SU-DHL-6 (cell line): Measurements from ENCODE around the gene AK9.

Source experiments
- H2AFZ ChIP-seq: fragments of 200-600 bp; sonication (generic); 2 replicates; pipeline ENCODE4 v1.6.1; 2014; ENCODE audit warnings: low read depth, mild to moderate bottlenecking, moderate library complexity, mixed read lengths, antibody characterized with exemption, low read length; ENCODE audit not compliant: severe bottlenecking
- H3F3A ChIP-seq: fragments of 200-600 bp; shearing (Covaris generic); 2 replicates; pipeline ENCODE4 v1.6.0; 2016; ENCODE audit warnings: antibody characterized with exemption, mild to moderate bottlenecking; ENCODE audit not compliant: insufficient read depth
- H3K27ac ChIP-seq: fragments of 200-600 bp; sonication (generic); 2 replicates; pipeline ENCODE4 v1.5.1; 2016; ENCODE audit warnings: low read depth, mild to moderate bottlenecking, low read length, moderate library complexity, mixed read lengths
- H3K27me3 ChIP-seq: fragments of 200-600 bp; sonication (generic), shearing (Covaris generic); 2 replicates; pipeline ENCODE4 v1.6.0; 2014; ENCODE audit warnings: mild to moderate bottlenecking, low read length
- H3K36me3 ChIP-seq: fragments of 200-600 bp; sonication (generic); 2 replicates; pipeline ENCODE4 v1.6.1; 2014; ENCODE audit warnings: mild to moderate bottlenecking, low read length, mixed read lengths
- H3K4me2 ChIP-seq: fragments of 300-600, 200-600 bp; shearing (Covaris generic), sonication (generic); 2 replicates; pipeline ENCODE4 v1.6.0; 2014; ENCODE audit warnings: low read length, low read depth, mild to moderate bottlenecking; ENCODE audit not compliant: poor library complexity, severe bottlenecking
- H3K4me3 ChIP-seq: fragments of 200-600 bp; sonication (generic); 2 replicates; pipeline ENCODE4 v1.5.1; 2014; ENCODE audit warnings: antibody characterized with exemption, low read length, mild to moderate bottlenecking, mixed read lengths; ENCODE audit not compliant: insufficient read depth, poor library complexity, severe bottlenecking
- H3K79me2 ChIP-seq: fragments of 200-600 bp; sonication (generic); 2 replicates; pipeline ENCODE4 v1.6.1; 2014; ENCODE audit warnings: mild to moderate bottlenecking, low read length, moderate library complexity; ENCODE audit not compliant: insufficient read depth
- H3K9ac ChIP-seq: fragments of 200-600 bp; sonication (generic); 2 replicates; pipeline ENCODE4 v1.7.0; 2014; ENCODE audit warnings: mild to moderate bottlenecking, low read length
- H3K9me2 ChIP-seq: fragments of 200-600 bp; sonication (generic); replicated peaks from 2 replicates; pipeline ENCODE4 v1.6.1; 2014; ENCODE audit warnings: low read length; ENCODE audit not compliant: insufficient read depth
- H3K9me3 ChIP-seq: fragments of 200-600 bp; sonication (generic); 2 replicates; pipeline ENCODE4 v1.6.1; 2014; ENCODE audit warnings: low read length, mixed read lengths; ENCODE audit not compliant: insufficient read depth
- H4K20me1 ChIP-seq: fragments of 200-600 bp; sonication (generic); 2 replicates; pipeline ENCODE4 v1.6.1; 2014; ENCODE audit warnings: low read depth, mild to moderate bottlenecking, antibody characterized with exemption, low read length, moderate library complexity, mixed read lengths
- CTCF ChIP-seq: fragments of 200-600 bp; sonication (generic); IDR thresholded peaks from one replicate; pipeline ENCODE4 v1.5.1; 2017; ENCODE audit warnings: antibody characterized with exemption, mild to moderate bottlenecking, low read length, moderate library complexity; ENCODE audit not compliant: insufficient read depth, poor library complexity, severe bottlenecking
- EZH2phosphoT487 ChIP-seq: fragments of 200-600 bp; sonication (generic), shearing (Covaris generic); conservative IDR thresholded peaks from 2 replicates; pipeline ENCODE4 v1.6.1; 2018; ENCODE audit warnings: mild to moderate bottlenecking, antibody characterized with exemption, low read length, moderate library complexity, mixed read lengths

AK9 gene

GRCh38 chr6:109513571-109514071, 177.4 kb downstream of the AK9 start:
- H3K27me3 ChIP-seq: no peaks in the 10 kb centered on the region
- H3K27ac ChIP-seq: no peak overlapping the region
- no peak overlapping the region for H3K4me3 ChIP-seq
- no peaks in the 10 kb centered on the region for H3K79me2 ChIP-seq
- no peaks in the 10 kb centered on the region for H4K20me1 ChIP-seq
- no peak overlapping the region for H2AFZ ChIP-seq
- no peaks in the 10 kb centered on the region for H3K9me3 ChIP-seq
- no peak overlapping the region for H3K4me2 ChIP-seq
- no peaks in the 10 kb centered on the region for H3K9me2 ChIP-seq
- TF ChIP-seq CTCF: no peak
- TF ChIP-seq EZH2phosphoT487: no peak
- no peaks in the 10 kb centered on the region for H3K36me3 ChIP-seq
- no peaks in the 10 kb centered on the region for H3F3A ChIP-seq
- H3K9ac ChIP-seq: no peak overlapping the region

- TF ChIP-seq CTCF (no peak), EZH2phosphoT487 (no peak)
- Histone ChIP-seq H3K4me3 (no peak overlapping the region), H3K9me2 (no peaks in the 10 kb centered on the region), H3F3A (no peaks in the 10 kb centered on the region), H3K9me3 (no peaks in the 10 kb centered on the region), H2AFZ (no peak overlapping the region), H3K27ac (no peak overlapping the region), H3K79me2 (no peaks in the 10 kb centered on the region), H3K4me2 (no peak overlapping the region), H3K36me3 (no peaks in the 10 kb centered on the region), H3K9ac (no peak overlapping the region), H3K27me3 (no peaks in the 10 kb centered on the region), H4K20me1 (no peaks in the 10 kb centered on the region)
Measured at GRCh38 chr6:109512271-109512817, 178.7 kb downstream of the AK9 start.

- Histone ChIP-seq H2AFZ (no peak overlapping the region), H3K9me2 (no peaks in the 10 kb centered on the region), H4K20me1 (no peaks in the 10 kb centered on the region), H3K36me3 (no peaks in the 10 kb centered on the region), H3K27ac (no peak overlapping the region), H3K27me3 (no peaks in the 10 kb centered on the region), H3K79me2 (no peaks in the 10 kb centered on the region), H3K4me3 (no peak overlapping the region), H3K4me2 (no peak overlapping the region), H3K9ac (no peak overlapping the region), H3F3A (no peaks in the 10 kb centered on the region), H3K9me3 (no peaks in the 10 kb centered on the region)
- TF ChIP-seq EZH2phosphoT487 (no peak), CTCF (no peak)
Measured at GRCh38 chr6:109511832-109512231, 179.2 kb downstream of the AK9 start.
